ENCODE data around the gene EIF4A3.

The EIF4A3 gene

GRCh38 chr17:80114758-80115157, 32.2 kb downstream of the EIF4A3 start:
- in situ Hi-C loops (cut with MboI; ENCODE audit: low sequenced_read_pairs): no loop called here

GRCh38 chr17:80113033-80113484, 33.9 kb downstream of the EIF4A3 start:
- in situ Hi-C loops (cut with MboI; ENCODE audit: low sequenced_read_pairs): no loop called here

DNA sequence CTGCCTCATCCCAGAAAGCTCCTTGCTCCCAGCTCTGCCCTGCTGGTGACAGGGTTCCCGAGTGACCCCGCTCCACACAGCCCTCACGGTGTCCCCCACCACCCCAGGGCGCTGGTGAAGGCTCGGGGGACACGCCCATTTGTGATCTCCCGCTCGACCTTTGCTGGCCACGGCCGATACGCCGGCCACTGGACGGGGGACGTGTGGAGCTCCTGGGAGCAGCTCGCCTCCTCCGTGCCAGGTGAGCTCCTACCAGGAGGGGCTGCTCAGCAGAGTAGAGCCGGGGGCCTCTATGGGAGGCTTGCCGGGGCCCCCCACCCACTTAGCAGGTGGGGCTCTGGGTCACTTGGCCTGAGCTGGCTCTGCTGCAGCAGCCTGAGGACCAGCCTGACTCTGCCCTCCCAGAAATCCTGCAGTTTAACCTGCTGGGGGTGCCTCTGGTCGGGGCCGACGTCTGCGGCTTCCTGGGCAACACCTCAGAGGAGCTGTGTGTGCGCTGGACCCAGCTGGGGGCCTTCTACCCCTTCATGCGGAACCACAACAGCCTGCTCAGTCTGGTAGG, 34.4 kb downstream of the EIF4A3 start:
- in situ Hi-C loops (cut with MboI; ENCODE audit: low sequenced_read_pairs): no loop called here

DNA sequence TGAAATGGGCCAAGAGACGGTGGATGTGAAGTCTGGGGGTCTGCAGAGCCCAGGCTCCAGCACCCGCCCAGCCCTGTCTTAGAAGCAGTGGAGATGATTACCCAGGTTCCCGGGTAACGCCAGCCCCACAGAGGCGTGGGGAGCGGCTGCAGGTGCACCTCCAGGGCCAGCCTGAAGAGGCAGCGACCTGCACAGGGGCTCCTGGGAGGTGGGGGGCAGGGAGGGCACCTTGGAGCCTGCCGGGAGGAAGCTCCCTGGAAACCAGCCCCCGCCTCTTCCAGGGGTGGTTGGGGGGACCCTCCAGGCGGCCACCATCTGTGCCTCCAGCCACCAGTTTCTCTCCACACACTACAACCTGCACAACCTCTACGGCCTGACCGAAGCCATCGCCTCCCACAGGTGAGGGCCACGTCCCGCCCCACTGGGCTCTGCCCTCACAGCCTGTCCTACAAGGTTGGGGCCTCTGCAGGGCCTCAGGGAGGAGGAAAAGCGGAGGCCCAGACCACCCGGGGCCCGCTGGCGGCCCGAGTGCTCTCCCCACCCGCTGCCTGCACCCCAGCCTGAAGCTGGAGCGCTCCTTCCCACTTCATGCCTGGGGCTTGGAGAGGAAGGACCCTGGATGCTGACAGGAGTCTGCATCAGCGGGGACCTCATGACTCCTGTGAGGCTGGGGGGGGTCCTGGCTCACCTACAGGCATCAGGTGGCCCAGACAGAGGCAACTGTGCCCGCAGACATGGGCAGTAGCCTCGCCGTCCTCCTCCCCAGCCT, 35.0 kb downstream of the EIF4A3 start:
- in situ Hi-C loops (cut with MboI; ENCODE audit: low sequenced_read_pairs): no loop called here

GRCh38 chr17:80110927-80111701, 35.8 kb downstream of the EIF4A3 start:
- in situ Hi-C loops (cut with MboI; ENCODE audit: low sequenced_read_pairs): no loop called here

- in situ Hi-C loops (cut with MboI; ENCODE audit: low sequenced_read_pairs): no loop called here
Measured at GRCh38 chr17:80110447-80110812, 36.5 kb downstream of the EIF4A3 start.

- in situ Hi-C loops (cut with MboI; ENCODE audit: low sequenced_read_pairs): no loop called here
Measured at GRCh38 chr17:80109713-80110446, 37.0 kb downstream of the EIF4A3 start.

GRCh38 chr17:80109066-80109660, 37.8 kb downstream of the EIF4A3 start:
- in situ Hi-C loops (cut with MboI; ENCODE audit: low sequenced_read_pairs): no loop called here

- in situ Hi-C loops (cut with MboI; ENCODE audit: low sequenced_read_pairs): no loop called here
Measured at GRCh38 chr17:80108036-80108971, 38.6 kb downstream of the EIF4A3 start.

DNA sequence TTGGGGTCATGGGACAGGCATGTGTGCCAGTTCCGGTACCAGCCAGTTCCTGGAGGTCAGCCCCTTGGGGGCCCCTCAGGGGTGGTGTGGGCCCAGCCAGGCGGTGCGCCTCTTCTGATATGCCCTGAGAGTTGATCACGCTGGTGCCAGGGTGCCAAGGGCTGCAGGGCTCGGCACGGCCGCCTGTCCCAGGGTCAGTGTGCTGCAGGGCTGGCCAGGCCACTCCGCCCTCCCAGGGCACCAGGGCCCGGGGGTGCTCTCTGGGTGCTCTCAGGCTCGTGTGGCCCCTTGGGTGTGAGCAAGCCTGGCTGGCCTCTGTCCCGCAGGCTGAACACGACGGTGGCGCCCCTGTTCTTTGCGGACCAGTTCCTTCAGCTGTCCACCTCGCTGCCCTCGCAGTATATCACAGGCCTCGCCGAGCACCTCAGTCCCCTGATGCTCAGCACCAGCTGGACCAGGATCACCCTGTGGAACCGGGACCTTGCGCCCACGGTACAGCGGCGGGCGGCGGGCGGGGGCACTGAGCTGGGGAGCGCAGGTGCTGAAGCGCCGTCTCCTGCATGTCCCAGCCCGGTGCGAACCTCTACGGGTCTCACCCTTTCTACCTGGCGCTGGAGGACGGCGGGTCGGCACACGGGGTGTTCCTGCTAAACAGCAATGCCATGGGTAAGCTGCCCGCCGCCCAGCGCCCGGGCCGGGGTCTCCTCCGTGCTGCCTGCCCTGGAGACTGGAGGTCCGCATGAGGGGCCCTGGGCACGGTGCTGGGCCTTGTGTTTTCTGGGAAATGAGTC, 39.5 kb downstream of the EIF4A3 start:
- in situ Hi-C loops (cut with MboI; ENCODE audit: low sequenced_read_pairs): no loop called here

- in situ Hi-C loops (cut with MboI; ENCODE audit: low sequenced_read_pairs): no loop called here
Measured at GRCh38 chr17:80106751-80107150, 40.2 kb downstream of the EIF4A3 start.

DNA sequence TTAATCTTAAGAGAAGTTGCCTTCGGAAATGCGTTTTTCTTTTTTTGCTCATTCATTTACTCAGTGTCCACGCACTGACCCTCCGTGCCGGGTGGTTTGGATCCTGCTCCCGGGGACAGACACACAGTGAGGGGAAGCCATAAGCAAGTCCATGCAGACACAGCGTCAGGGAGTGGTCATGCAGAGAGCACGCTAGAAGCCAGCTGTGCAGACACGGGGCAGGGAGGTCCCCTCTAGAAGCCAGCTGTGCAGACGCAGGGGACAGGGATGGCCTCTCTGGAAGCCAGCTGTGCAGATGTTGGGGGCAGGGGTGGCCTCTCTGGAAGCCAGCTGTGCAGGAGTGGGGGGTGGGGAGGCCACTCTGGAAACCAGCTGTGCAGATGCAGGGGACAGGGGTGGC, 40.8 kb downstream of the EIF4A3 start:
- in situ Hi-C loops (cut with MboI; ENCODE audit: low sequenced_read_pairs): no loop called here

DNA sequence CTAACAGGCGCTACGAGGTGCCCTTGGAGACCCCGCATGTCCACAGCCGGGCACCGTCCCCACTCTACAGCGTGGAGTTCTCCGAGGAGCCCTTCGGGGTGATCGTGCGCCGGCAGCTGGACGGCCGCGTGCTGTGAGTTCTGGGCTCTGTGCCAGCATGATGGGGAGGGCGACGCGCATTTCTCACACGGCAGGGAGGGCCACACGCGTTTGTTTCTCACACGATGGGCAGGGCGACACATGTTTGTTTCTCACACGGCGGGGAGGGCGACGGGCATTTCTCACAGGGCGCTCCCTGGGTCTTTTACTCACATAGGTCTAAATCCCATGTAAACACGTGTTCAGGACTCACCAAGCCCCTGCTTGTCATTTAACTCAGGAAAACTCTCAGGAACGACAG, 41.2 kb downstream of the EIF4A3 start:
- in situ Hi-C loops (cut with MboI; ENCODE audit: low sequenced_read_pairs): no loop called here

GRCh38 chr17:80104956-80105375, 42.0 kb downstream of the EIF4A3 start:
- in situ Hi-C loops (cut with MboI; ENCODE audit: low sequenced_read_pairs): no loop called here

DNA sequence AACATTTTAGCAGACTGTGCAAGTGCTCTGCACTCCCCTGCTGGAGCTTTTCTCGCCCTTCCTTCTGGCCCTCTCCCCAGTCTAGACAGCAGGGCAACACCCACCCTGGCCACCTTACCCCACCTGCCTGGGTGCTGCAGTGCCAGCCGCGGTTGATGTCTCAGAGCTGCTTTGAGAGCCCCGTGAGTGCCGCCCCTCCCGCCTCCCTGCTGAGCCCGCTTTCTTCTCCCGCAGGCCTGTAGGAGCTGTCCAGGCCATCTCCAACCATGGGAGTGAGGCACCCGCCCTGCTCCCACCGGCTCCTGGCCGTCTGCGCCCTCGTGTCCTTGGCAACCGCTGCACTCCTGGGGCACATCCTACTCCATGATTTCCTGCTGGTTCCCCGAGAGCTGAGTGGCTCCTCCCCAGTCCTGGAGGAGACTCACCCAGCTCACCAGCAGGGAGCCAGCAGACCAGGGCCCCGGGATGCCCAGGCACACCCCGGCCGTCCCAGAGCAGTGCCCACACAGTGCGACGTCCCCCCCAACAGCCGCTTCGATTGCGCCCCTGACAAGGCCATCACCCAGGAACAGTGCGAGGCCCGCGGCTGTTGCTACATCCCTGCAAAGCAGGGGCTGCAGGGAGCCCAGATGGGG, 42.5 kb downstream of the EIF4A3 start:
- in situ Hi-C loops (cut with MboI; ENCODE audit: low sequenced_read_pairs): no loop called here

- in situ Hi-C loops (cut with MboI; ENCODE audit: low sequenced_read_pairs): no loop called here
Measured at GRCh38 chr17:80103449-80104085, 43.4 kb downstream of the EIF4A3 start.

- in situ Hi-C loops (cut with MboI; ENCODE audit: low sequenced_read_pairs): no loop called here
Measured at GRCh38 chr17:80102664-80103448, 44.1 kb downstream of the EIF4A3 start.

All from HL-60/S4 treated with phorbol 12-myristate 13-acetate at 8.2 ng/mL for 4 days and 3 days (cell line).